Lung (tissue), 12 donors: Measurements from ENCODE around the gene SARDH. TPM values are rescaled to one million over a fixed set of nuclear protein-coding genes. Genes with fewer than 3 reads are reported as not detected.
A peak's percentile ranks its signal among the peaks of the same experiment; 100 is the strongest.

Experiments
- ATAC-seq: fragments of 200-7000 bp; cut with Tn5 transposase; one replicate; pipeline ENCODE4 v1.9.1; 2020; ENCODE audit warnings: moderate number of reproducible peaks; ENCODE audit not compliant: insufficient read depth, low FRiP score
- DNase-seq, 3 donors: peaks; one replicate each; pipeline ENCODE4 v3.0.0-alpha.2; 2013 to 2017
- H3K27ac ChIP-seq, 2 donors: one replicate each; pipeline ENCODE4 v1.5.1; 2013; ENCODE audit warnings: mild to moderate bottlenecking in 2 of 2, moderate library complexity in 2 of 2, control low read depth in 1 of 2, inconsistent platforms in 1 of 2, low read depth in 1 of 2, low read length in 1 of 2
- H3K27me3 ChIP-seq, 3 donors: one replicate each; pipeline ENCODE4 v1.5.1; 2013; ENCODE audit warnings: low read length in 2 of 3; ENCODE audit not compliant: control insufficient read depth in 3 of 3, insufficient read depth in 3 of 3
- H3K36me3 ChIP-seq, 4 donors: one replicate each; pipeline ENCODE4 v1.5.1; 2013; ENCODE audit warnings: low read length in 4 of 4, mild to moderate bottlenecking in 1 of 4, moderate library complexity in 1 of 4; ENCODE audit not compliant: control insufficient read depth in 4 of 4, insufficient read depth in 4 of 4
- H3K4me1 ChIP-seq, 5 donors: one replicate each; pipeline ENCODE4 v1.5.1; 2013; ENCODE audit warnings: low read length in 5 of 5, mild to moderate bottlenecking in 2 of 5, moderate library complexity in 1 of 5; ENCODE audit not compliant: control insufficient read depth in 5 of 5, insufficient read depth in 5 of 5
- H3K4me3 ChIP-seq: one replicate; pipeline ENCODE4 v1.5.1; 2013; ENCODE audit warnings: mild to moderate bottlenecking, control low read depth, moderate library complexity
- H3K9ac ChIP-seq, 2 donors: one replicate each; pipeline ENCODE4 v1.5.1; 2013; ENCODE audit warnings: low read length in 2 of 2, control low read depth in 1 of 2; ENCODE audit not compliant: insufficient read depth in 1 of 2
- H3K9me3 ChIP-seq, 4 donors: one replicate each; pipeline ENCODE4 v1.5.1; 2013; ENCODE audit warnings: low read length in 3 of 4, mild to moderate bottlenecking in 1 of 4, moderate library complexity in 1 of 4; ENCODE audit not compliant: control insufficient read depth in 4 of 4, insufficient read depth in 3 of 4
- WGBS, 2 donors: extraction: QIAGEN DNeasy Blood & Tissue Kit; methylation state at CpG; one replicate each; pipeline ENCODE4 v1.1.7; 2013; 5-methylcytosine and 5-hydroxymethylcytosine counted together
- polyA plus RNA-seq, 2 donors: library from polyadenylated mRNA; stranded (reverse); fragments of 200-250 nt; gene quantifications; one replicate each; pipeline ENCODE4 v1.2.1, GENCODE V29; 2013
- total RNA-seq, 2 donors: library from RNA; depleted of rRNA in 1 of 2; stranded (reverse); fragments of >200 nt in 1 of 2; gene quantifications; one replicate each; pipeline ENCODE4 v1.2.1, GENCODE V29; 2014 to 2021
- TF ChIP-seq, protein P1 (sequence below): IDR thresholded peaks from 2 replicates; pipeline ENCODE4 v1.5.1; 2012; ENCODE audit warnings: mild to moderate bottlenecking; ENCODE audit errors: control extremely low read depth, extremely low read depth
- donor health status: control.
- donor health status: control.
- donor health status: Bipolar disorder and iron deficiency.
- donor health status: healthy.
- donor health status: DM: yes; HTN: yes; CAD: no.

The SARDH gene
- total and polyA plus RNA-seq, 4 donors = 1.8 to 8.4 (median 4.7) TPM

DNA sequence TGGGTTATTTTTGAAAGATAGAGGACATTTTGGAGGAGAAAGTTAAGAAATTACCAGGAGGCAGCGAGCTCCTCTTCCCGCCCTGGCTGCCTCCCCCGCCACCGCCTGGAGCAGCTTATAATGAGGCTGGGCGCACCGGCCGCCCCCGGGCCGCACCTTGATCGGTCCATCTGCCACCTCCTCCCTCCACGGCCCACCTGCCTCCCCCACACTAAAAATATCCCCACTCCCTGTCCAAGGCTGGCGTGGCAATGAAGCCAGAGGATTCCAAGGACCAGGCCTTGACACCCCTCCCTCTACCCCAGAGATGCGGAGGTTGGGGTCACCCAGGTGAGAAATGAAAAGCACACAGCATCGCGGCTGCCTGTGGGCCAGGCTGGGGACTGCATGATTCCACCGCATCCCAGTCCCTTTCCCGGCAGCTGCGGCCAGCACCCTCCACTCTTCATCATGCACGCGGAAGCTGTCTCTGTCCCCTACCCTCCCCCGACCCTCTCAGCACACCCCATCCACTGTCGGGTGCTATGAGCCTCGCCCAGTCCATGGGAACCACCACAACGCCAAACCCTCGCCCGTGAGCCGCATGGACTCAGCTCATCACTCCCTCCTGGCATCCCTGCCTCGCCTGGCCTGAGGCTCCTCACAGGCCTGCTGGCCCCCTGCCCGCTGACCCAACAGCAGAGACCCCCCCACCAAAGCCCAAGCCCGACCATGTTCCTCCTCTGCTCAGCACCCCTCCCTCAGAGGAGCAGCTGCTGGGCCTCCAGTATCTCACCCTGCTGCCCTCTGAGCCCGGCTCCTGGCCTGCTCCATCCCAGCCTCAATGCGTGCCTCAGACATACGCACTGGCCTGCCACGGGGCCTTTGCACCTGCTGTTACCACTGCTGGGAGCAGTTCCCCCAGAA, 50.0 kb downstream of the SARDH start:
- Histone ChIP-seq H3K4me3 (no peak overlapping the region), H3K9ac (no peak overlapping the region), H3K27ac (no peak overlapping the region), H3K9me3 (no peaks in the 10 kb centered on the region), H3K4me1 (peaks cover 0 to 36% (median 18%) of the 10 kb centered on the region in 5 donors), H3K36me3 (peaks cover 0 to under 1% (median 0%) of the 10 kb centered on the region in 4 donors), H3K27me3 (no peaks in the 10 kb centered on the region)
- ATAC-seq (no peak), DNase-seq (no peak)
- WGBS, 2 donors = 92 to 94% methylated on average over 33 to 34 of the region's 34 CpGs
- TF ChIP-seq, protein P1, sequence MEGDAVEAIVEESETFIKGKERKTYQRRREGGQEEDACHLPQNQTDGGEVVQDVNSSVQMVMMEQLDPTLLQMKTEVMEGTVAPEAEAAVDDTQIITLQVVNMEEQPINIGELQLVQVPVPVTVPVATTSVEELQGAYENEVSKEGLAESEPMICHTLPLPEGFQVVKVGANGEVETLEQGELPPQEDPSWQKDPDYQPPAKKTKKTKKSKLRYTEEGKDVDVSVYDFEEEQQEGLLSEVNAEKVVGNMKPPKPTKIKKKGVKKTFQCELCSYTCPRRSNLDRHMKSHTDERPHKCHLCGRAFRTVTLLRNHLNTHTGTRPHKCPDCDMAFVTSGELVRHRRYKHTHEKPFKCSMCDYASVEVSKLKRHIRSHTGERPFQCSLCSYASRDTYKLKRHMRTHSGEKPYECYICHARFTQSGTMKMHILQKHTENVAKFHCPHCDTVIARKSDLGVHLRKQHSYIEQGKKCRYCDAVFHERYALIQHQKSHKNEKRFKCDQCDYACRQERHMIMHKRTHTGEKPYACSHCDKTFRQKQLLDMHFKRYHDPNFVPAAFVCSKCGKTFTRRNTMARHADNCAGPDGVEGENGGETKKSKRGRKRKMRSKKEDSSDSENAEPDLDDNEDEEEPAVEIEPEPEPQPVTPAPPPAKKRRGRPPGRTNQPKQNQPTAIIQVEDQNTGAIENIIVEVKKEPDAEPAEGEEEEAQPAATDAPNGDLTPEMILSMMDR = no peak

DNA sequence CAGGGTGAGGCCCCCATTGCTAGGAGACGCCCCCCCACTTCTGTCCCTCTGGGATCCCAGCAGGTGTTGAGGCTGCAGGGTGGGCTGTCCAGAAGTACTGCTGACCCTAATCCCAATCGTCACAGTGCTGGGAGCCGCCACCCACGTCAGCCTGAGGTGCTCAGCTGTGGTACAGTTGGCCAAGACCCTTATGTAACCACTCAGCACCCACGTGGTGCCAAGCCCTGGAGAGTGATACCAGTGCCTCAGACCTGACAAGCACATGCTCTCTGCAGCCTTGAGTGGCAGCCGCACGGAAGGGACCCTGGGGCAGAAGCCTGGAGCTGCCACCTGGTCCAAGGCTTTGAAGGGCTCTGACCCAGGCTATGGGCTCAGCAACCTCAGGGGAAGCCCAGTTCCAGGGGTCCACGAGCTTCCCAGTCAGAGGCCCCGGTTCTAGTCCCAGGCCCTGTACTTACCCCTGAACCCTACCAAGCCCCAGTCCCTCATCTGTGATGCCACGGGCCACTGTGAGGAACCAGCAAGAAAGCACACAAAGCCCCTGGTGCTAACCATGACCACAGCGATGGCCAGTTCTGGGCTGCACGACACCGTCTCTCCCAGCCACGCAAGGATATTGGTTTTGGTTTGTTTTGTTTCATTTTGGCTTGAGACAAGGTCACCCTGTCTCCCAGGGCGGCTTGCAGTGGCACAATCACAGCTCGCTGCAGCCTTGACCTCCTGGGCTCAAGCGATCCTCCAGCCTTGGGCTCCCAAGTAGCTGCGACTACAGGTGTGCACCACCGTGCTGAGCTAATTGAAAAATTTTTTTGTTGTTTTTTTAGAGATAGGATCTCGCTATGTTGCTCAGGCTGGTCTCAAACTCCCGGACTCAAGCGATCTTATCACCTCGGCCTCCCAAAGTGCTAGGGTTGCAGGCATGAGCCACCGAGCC, 51.2 kb downstream of the SARDH start:
- no peak overlapping the region for H3K27ac ChIP-seq
- ATAC-seq (no peak), DNase-seq (peak in 1 of 3 donors; percentile 39)
- H3K9me3 ChIP-seq = no peaks in the 10 kb centered on the region
- peaks cover 0 to 38% (median 23%) of the 10 kb centered on the region in 5 donors for H3K4me1 ChIP-seq
- H3K27me3 ChIP-seq = no peaks in the 10 kb centered on the region
- H3K36me3 ChIP-seq = no peaks in the 10 kb centered on the region
- no peak overlapping the region for H3K4me3 ChIP-seq
- 87 to 90% methylated on average over 24 of the region's 24 CpGs for WGBS, 2 donors
- TF ChIP-seq, protein P1 = no peak
- H3K9ac ChIP-seq = no peak overlapping the region

GRCh38 chr9:133685653-133686609, 52.2 kb downstream of the SARDH start:
- Histone ChIP-seq H3K9me3 (no peaks in the 10 kb centered on the region), H3K36me3 (no peaks in the 10 kb centered on the region), H3K9ac (no peak overlapping the region), H3K4me1 (peaks cover 0 to 28% (median 24%) of the 10 kb centered on the region in 5 donors), H3K27me3 (no peaks in the 10 kb centered on the region), H3K27ac (no peak overlapping the region), H3K4me3 (no peak overlapping the region)
- 88 to 91% methylated on average over 18 of the region's 18 CpGs for whole genome bisulfite sequencing, 2 donors
- DNase-seq = no peak
- TF ChIP-seq, protein P1 = no peak
- no peak for ATAC-seq
